ENCODE results near the gene BMF. TPM values are rescaled to one million over a fixed set of nuclear protein-coding genes. Genes with fewer than 3 reads are reported as not detected.
A peak's percentile ranks its signal among the peaks of the same experiment; 100 is the strongest.
"Not testable (repeated sequence)": the region's sequence is repeated elsewhere in the genome, so short reads cannot be mapped to it uniquely, and the experiment has no call there.

Gene BMF
- 16.9 TPM for total RNA-seq (ENCODE audit: insufficient read depth, low replicate concordance)

- DNase-seq (ENCODE audit: low spot score), result peak; percentile 99
Observed at GRCh38 chr15:40108855-40109735, at the start of gene BMF. Gene BMF (minus strand): TSS chr15:40108879. CDS start chr15:40106086, 2,793 bp downstream.

- DNase-seq (ENCODE audit: low spot score), result no peak
Observed at GRCh38 chr15:40157778-40158447, 49.2 kb upstream of the BMF start.

GRCh38 chr15:40155270-40155910, 46.7 kb upstream of the BMF start:
- peak; percentile 33 for DNase-seq (ENCODE audit: low spot score)

- DNase-seq (ENCODE audit: low spot score), result not testable (repeated sequence)
Observed at GRCh38 chr15:40154821-40155220, 46.1 kb upstream of the BMF start.

GRCh38 chr15:40151991-40152390, 43.3 kb upstream of the BMF start:
- DNase-seq (ENCODE audit: low spot score), result no peak

GRCh38 chr15:40151499-40151898, 42.8 kb upstream of the BMF start:
- DNase-seq (ENCODE audit: low spot score), result no peak

GRCh38 chr15:40150163-40150925, 41.7 kb upstream of the BMF start:
- no peak for DNase-seq (ENCODE audit: low spot score)

GRCh38 chr15:40149339-40149738, 40.7 kb upstream of the BMF start:
- DNase-seq (ENCODE audit: low spot score), result no peak

- DNase-seq (ENCODE audit: low spot score), result no peak
Observed at GRCh38 chr15:40146037-40146436, 37.4 kb upstream of the BMF start.

GRCh38 chr15:40142428-40142827, 33.7 kb upstream of the BMF start:
- no peak for DNase-seq (ENCODE audit: low spot score)

GRCh38 chr15:40138201-40138570, 29.5 kb upstream of the BMF start:
- DNase-seq (ENCODE audit: low spot score), result not testable (repeated sequence)

- DNase-seq (ENCODE audit: low spot score), result no peak
Observed at GRCh38 chr15:40137303-40138200, 28.9 kb upstream of the BMF start.

GRCh38 chr15:40136470-40137302, 28.0 kb upstream of the BMF start:
- DNase-seq (ENCODE audit: low spot score), result no peak

- not testable (repeated sequence) for DNase-seq (ENCODE audit: low spot score)
Observed at GRCh38 chr15:40135846-40136450, 27.3 kb upstream of the BMF start.

- no peak for DNase-seq (ENCODE audit: low spot score)
Observed at GRCh38 chr15:40134885-40135284, 26.2 kb upstream of the BMF start.

- no peak for DNase-seq (ENCODE audit: low spot score)
Observed at GRCh38 chr15:40133544-40133943, 24.9 kb upstream of the BMF start.

- no peak for DNase-seq (ENCODE audit: low spot score)
Observed at GRCh38 chr15:40130799-40131502, 22.3 kb upstream of the BMF start.

GRCh38 chr15:40130118-40130517, 21.4 kb upstream of the BMF start:
- no peak for DNase-seq (ENCODE audit: low spot score)

Measured in umbilical cord (tissue), 2 donors.